Gastrocnemius medialis (tissue), 4 donors: Measurements from ENCODE around the gene MAST4. TPM values are rescaled to one million over a fixed set of nuclear protein-coding genes. Genes with fewer than 3 reads are reported as not detected.

Experiments
- ATAC-seq, 2 donors: fragments of 150-250 bp; one replicate each; pipeline ENCODE4 v1.9.1; 2016
- DNase-seq, 2 donors: peaks; one replicate each; pipeline ENCODE4 v3.0.0-alpha.2; 2019
- H3K27ac ChIP-seq, 4 donors: fragments of 200-600 bp; sonication (generic); 1 replicate in 1 of 4; 2 replicates in 3 of 4; pipeline ENCODE4 v1.5.1; 2016 to 2018; ENCODE audit warnings: mild to moderate bottlenecking in 2 of 4, moderate library complexity in 1 of 4
- H3K27me3 ChIP-seq, 3 donors: fragments of 200-600 bp; sonication (generic) in 2 of 3; 1 replicate in 1 of 3; 2 replicates in 2 of 3; pipeline versions ENCODE4 v1.5.1 to v1.6.0; 2016 to 2019; ENCODE audit warnings: mild to moderate bottlenecking in 1 of 3, moderate library complexity in 1 of 3
- H3K36me3 ChIP-seq, 2 donors: fragments of 200-600 bp; sonication (generic) in 1 of 2; one replicate each; pipeline ENCODE4 v1.5.1; 2017 to 2018
- H3K4me1 ChIP-seq, 2 donors: fragments of 200-600 bp; sonication (generic) in 1 of 2; one replicate each; pipeline ENCODE4 v1.5.1; 2016 to 2017; ENCODE audit warnings: mild to moderate bottlenecking in 2 of 2
- H3K4me3 ChIP-seq, 4 donors: fragments of 200-600 bp; sonication (generic) in 3 of 4; 1 replicate in 1 of 4; 2 replicates in 3 of 4; pipeline ENCODE4 v1.5.1; 2016 to 2019; ENCODE audit warnings: mild to moderate bottlenecking in 2 of 4
- H3K9me3 ChIP-seq, 3 donors: fragments of 200-600 bp; sonication (generic) in 2 of 3; 1 replicate in 1 of 3; 2 replicates in 2 of 3; pipeline ENCODE4 v1.5.1; 2016 to 2019
- CTCF ChIP-seq, 5 experiments: fragments of 450-650 bp in 3 of 5; fragments of 200-600 bp in 2 of 5; sonication (generic) in 2 of 5; IDR thresholded peaks in 4 of 5; conservative IDR thresholded peaks in 1 of 5; 1 replicate in 4 of 5; 2 replicates in 1 of 5; pipeline ENCODE4 v1.5.1; 2016 to 2019; ENCODE audit warnings: antibody characterized with exemption in 5 of 5, mild to moderate bottlenecking in 3 of 5, moderate library complexity in 3 of 5
- POLR2A ChIP-seq, 2 donors: fragments of 450-650 bp; IDR thresholded peaks; one replicate each; pipeline ENCODE4 v1.6.1; 2017; ENCODE audit warnings: antibody characterized with exemption in 2 of 2, mild to moderate bottlenecking in 2 of 2, moderate library complexity in 2 of 2
- in situ Hi-C, 4 donors: fragments of 200-750 bp; cut with MboI; loops; one replicate each; pipeline versions ENCODE4 v1.15.0 to v1.8.0; 2017; ENCODE audit warnings: low sequenced_read_pairs in 4 of 4
- intact Hi-C: fragments of 100-400 bp; cut with DNase I; formaldehyde crosslinking; loops from one replicate; pipeline ENCODE4 v1.15.1; 2023; ENCODE audit warnings: low total_unique reads
- total RNA-seq, 4 donors: library from RNA; depleted of rRNA; stranded (reverse); fragments of >200 nt; gene quantifications; one replicate each; pipeline versions ENCODE4 v1.1.0 to v1.2.3, GENCODE V29; 2016

Gene MAST4
- total RNA-seq, 4 donors from 2014 or later, result 24.1 to 42.0 (median 38.5) TPM

GRCh38 chr5:66877843-66878242 is 281.6 kb downstream of the MAST4 start:
- ATAC-seq (no peak), DNase-seq (no peak)
- no peaks in the 10 kb centered on the region for H3K9me3 ChIP-seq
- H3K4me3 ChIP-seq, result no peak overlapping the region
- intact Hi-C loops (no loop called here), in situ Hi-C loops (no loop called here)
- no peak overlapping the region for H3K27ac ChIP-seq
- H3K36me3 ChIP-seq, result no peaks in the 10 kb centered on the region
- no peaks in the 10 kb centered on the region for H3K27me3 ChIP-seq
- no peaks in the 10 kb centered on the region for H3K4me1 ChIP-seq
- TF ChIP-seq POLR2A (IDR thresholded peaks at IDR 0.05), result no peak

GRCh38 chr5:66880401-66880800 is 284.2 kb downstream of the MAST4 start:
- Histone ChIP-seq H3K4me1 (no peaks in the 10 kb centered on the region), H3K4me3 (no peak overlapping the region), H3K27ac (no peak overlapping the region), H3K27me3 (no peaks in the 10 kb centered on the region), H3K36me3 (no peaks in the 10 kb centered on the region), H3K9me3 (no peaks in the 10 kb centered on the region)
- no peak for DNase-seq
- TF ChIP-seq POLR2A (IDR thresholded peaks at IDR 0.05) (no peak), CTCF (IDR thresholded peaks at IDR 0.05 in 4 of 5, conservative IDR thresholded peaks at IDR 0.05 in 1 of 5) (no peak)
- intact Hi-C loops (no loop called here), in situ Hi-C loops (no loop called here)
- no peak for ATAC-seq

GRCh38 chr5:66881480-66882161 is 285.4 kb downstream of the MAST4 start:
- Histone ChIP-seq H3K36me3 (no peaks in the 10 kb centered on the region), H3K4me1 (no peaks in the 10 kb centered on the region), H3K9me3 (no peaks in the 10 kb centered on the region), H3K27me3 (no peaks in the 10 kb centered on the region), H3K4me3 (no peak overlapping the region), H3K27ac (no peak overlapping the region)
- DNase-seq (no peak), ATAC-seq (no peak)
- TF ChIP-seq POLR2A (IDR thresholded peaks at IDR 0.05), result no peak
- TF ChIP-seq CTCF (IDR thresholded peaks at IDR 0.05 in 4 of 5, conservative IDR thresholded peaks at IDR 0.05 in 1 of 5), result no peak
- in situ Hi-C loops, result no loop called here
- intact Hi-C loops, result no loop called here

- H3K36me3 ChIP-seq, result no peaks in the 10 kb centered on the region
- ATAC-seq, result no peak
- no peak overlapping the region for H3K27ac ChIP-seq
- TF ChIP-seq CTCF (IDR thresholded peaks at IDR 0.05 in 4 of 5, conservative IDR thresholded peaks at IDR 0.05 in 1 of 5) (no peak), POLR2A (IDR thresholded peaks at IDR 0.05) (no peak)
- H3K4me1 ChIP-seq, result no peaks in the 10 kb centered on the region
- H3K4me3 ChIP-seq, result no peak overlapping the region
- in situ Hi-C loops (no loop called here), intact Hi-C loops (no loop called here)
- H3K27me3 ChIP-seq, result no peaks in the 10 kb centered on the region
- DNase-seq, result no peak
- no peaks in the 10 kb centered on the region for H3K9me3 ChIP-seq
Measured at GRCh38 chr5:66882606-66883227, 286.5 kb downstream of the MAST4 start.

GRCh38 chr5:66884564-66885243 is 288.5 kb downstream of the MAST4 start:
- H3K27me3 ChIP-seq, result no peaks in the 10 kb centered on the region
- no peaks in the 10 kb centered on the region for H3K36me3 ChIP-seq
- peaks cover 0 to 3% of the 10 kb centered on the region in 2 donors for H3K4me1 ChIP-seq
- H3K27ac ChIP-seq, result no peak overlapping the region
- intact Hi-C loops (no loop called here), in situ Hi-C loops (no loop called here)
- H3K9me3 ChIP-seq, result no peaks in the 10 kb centered on the region
- DNase-seq, result no peak
- no peak overlapping the region for H3K4me3 ChIP-seq
- TF ChIP-seq CTCF (IDR thresholded peaks at IDR 0.05 in 4 of 5, conservative IDR thresholded peaks at IDR 0.05 in 1 of 5) (no peak), POLR2A (IDR thresholded peaks at IDR 0.05) (no peak)
- ATAC-seq, result no peak
